T-helper 17 cell (primary cell): Measurements from ENCODE around the gene DMRTA2. TPM values are rescaled to one million over a fixed set of nuclear protein-coding genes. Genes with fewer than 3 reads are reported as not detected.

Experiments used
- ATAC-seq: fragments of 150-1000 bp; cut with Tn5 transposase; 2 replicates; pipeline ENCODE4 v1.10.0; 2021; ENCODE audit warnings: mild to moderate bottlenecking, moderate library complexity
- DNase-seq, 3 donors: peaks; one replicate each; pipeline versions ENCODE4 v3.0.0 to v3.0.0-alpha.2; 2020 to 2021
- H3K9me3 ChIP-seq: one replicate; pipeline ENCODE4 v1.7.0; 2013; ENCODE audit warnings: low read length, mild to moderate bottlenecking; ENCODE audit not compliant: control insufficient read depth, poor library complexity, severe bottlenecking
- H3K27ac Mint-ChIP-seq: one replicate; pipeline ENCODE4 v1.8.0; 2022; ENCODE audit warnings: mild to moderate bottlenecking, moderate library complexity, mixed read lengths
- H3K27me3 Mint-ChIP-seq: one replicate; pipeline ENCODE4 v1.8.0; 2022; ENCODE audit warnings: mixed read lengths
- H3K36me3 Mint-ChIP-seq: one replicate; pipeline ENCODE4 v1.8.0; 2022; ENCODE audit warnings: low read depth, mixed read lengths
- H3K4me1 Mint-ChIP-seq: one replicate; pipeline ENCODE4 v1.8.0; 2022; ENCODE audit warnings: mild to moderate bottlenecking, mixed read lengths
- H3K4me3 Mint-ChIP-seq: one replicate; pipeline ENCODE4 v1.8.0; 2022; ENCODE audit warnings: mild to moderate bottlenecking, moderate library complexity, mixed read lengths
- total RNA-seq, 4 donors: library from RNA in 2 of 4; stranded (reverse) in 2 of 4; gene quantifications; one replicate each; pipeline ENCODE4 v1.2.3 and lab custom pipeline; 2022 to 2026

The DMRTA2 gene
- total RNA-seq, 2 donors from 2014 or later: not detected

DNA sequence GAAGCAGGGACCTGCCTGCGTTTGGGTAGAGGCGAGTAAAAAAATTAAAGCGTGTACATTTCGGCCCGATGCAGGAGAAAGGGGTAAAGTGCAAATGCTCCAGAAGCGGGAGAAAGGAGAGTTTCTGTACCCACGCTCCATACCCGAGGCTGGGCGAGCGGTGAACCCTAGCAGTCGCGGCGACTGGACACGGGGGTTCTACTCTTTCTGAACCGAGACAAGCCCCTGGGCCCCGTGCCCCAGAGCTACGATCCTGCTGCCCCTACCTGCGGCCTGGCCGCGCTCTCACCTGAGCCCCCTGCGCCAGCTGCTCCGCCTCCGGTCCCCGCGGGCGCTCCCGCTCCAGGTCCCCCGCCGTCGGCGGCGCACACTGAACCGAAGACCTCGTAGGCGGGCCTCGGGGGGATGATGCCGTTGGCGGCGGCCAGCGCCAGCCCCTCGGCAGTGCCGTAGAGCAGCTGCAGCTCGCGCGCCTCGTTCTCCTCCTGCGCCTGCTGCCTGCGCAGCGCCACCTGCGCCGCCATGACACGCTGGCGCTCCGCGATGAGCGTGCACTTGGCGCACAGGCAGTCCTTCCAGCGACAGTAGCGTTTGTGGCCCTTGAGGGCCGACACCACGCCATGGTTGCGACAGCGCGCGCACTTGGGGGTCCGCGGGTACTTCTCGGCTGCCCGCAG lies 2.4 kb downstream of the DMRTA2 start:
- ATAC-seq (no peak), DNase-seq (no peak)
- Mint-ChIP-seq H3K27me3 (peaks cover 84% of the 10 kb centered on the region), H3K36me3 (peaks cover 24% of the 10 kb centered on the region), H3K4me1 (peaks cover 41% of the 10 kb centered on the region), H3K27ac (no peak overlapping the region), H3K4me3 (peak overlapping the region; percentile 86)
- no peaks in the 10 kb centered on the region for H3K9me3 ChIP-seq

DNA sequence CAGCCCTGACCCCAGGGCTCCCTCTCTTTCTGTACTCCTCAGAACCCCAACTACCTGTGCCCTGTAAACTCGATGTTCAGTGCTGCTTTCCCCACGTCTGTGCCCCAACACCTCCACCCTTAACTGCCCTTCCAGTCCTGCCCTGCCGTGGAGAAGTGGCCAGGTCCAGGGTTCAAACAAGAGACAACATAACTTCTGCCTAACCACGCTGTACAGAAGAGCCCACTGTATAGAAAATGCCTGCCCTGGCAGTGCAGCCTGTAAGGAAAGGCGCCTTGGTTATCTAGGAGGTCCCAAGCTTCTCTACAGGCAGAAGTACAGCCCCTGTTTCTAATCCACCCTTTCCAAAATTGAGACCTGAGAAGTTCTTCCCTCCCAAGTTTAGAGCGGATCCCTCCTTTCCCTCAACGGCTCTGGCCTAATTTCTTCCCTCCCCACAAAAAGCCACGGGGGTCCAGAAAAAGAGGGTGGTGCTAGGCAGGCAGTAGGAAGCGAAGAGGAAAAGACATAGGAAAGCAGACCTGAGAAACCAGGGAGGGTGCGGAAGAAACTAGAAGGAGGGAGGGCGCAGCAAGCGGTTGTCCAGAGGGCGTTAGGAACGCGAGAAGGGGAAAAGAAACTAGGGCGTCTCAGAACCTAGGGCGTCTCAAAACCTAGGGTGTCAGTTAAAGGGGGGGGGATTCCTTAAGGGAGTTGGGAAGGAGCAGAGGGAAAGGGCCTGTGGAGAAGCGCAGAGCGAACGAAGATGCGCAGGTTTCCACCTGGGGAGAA lies 3.2 kb downstream of the DMRTA2 start:
- ATAC-seq (no peak), DNase-seq (no peak)
- no peaks in the 10 kb centered on the region for H3K9me3 ChIP-seq
- peaks cover 41% of the 10 kb centered on the region for H3K4me1 Mint-ChIP-seq
- peaks cover 83% of the 10 kb centered on the region for H3K27me3 Mint-ChIP-seq
- peaks cover 24% of the 10 kb centered on the region for H3K36me3 Mint-ChIP-seq
- H3K4me3 Mint-ChIP-seq: peak overlapping the region; percentile 86
- no peak overlapping the region for H3K27ac Mint-ChIP-seq

DNA sequence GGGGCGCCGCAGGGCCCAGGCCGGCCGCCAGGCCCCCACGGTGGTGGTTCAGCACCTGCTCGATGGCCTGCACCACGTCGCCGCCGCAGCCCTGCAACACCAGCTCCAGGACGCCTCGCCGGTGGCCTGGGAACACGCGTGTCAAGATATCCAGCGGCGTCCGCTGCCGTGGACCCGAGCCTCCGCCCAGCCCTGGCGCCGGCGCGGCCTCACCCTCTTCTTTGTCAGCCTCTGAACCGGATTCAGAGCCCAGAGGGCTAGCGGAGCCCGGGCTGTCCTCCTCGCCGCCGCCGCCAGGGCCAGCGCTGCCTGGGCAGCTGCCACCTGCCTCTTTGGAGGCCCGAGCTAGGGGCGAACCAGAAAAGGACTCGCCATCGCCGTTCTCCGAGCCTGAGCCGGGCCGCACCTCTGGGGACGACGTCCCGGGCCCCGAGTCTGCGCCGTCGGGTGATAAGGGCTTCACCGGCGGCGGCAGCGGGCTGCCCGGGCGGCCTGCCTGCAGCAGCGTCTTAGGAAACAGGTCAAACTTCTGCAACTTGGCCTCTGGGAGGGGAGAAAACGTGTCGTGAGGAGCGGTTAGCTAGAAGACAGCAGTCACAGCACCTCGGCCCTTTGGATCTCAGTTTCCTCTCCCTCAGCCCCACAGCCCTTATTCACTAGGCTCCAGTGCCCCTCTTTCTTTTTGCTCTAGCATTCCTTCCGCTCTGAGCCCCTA lies 3.9 kb downstream of the DMRTA2 start:
- DNase-seq (no peak), ATAC-seq (no peak)
- H3K9me3 ChIP-seq: no peaks in the 10 kb centered on the region
- peaks cover 83% of the 10 kb centered on the region for H3K27me3 Mint-ChIP-seq
- H3K4me3 Mint-ChIP-seq: peak overlapping the region; percentile 86
- peaks cover 35% of the 10 kb centered on the region for H3K4me1 Mint-ChIP-seq
- H3K27ac Mint-ChIP-seq: no peak overlapping the region
- H3K36me3 Mint-ChIP-seq: peaks cover 22% of the 10 kb centered on the region

DNA sequence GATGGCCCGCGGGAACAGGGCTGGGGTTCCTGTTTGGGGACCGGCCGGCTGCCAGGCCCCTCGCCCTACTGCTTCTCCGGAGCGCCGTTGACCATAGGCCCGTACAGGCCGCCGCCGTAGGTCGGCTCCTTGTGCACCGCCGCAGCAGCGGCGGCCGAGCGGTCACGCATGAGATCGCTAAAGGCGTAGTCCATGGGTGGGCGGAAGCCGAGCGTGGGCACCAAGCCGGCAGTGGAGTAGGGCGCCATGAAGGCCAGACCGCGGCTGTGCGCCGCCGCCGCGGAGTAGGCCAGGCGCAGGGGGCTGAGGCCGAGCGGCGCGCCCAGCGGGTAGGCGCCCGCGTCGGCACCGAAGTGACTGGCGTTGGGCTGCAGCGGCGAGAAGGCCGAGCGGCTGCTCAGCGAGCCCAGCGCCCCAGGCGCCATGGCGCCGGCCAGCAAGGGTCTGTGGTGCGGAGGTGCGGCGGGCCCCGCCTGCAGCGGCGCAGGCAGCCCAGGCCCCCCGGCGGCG lies 4.6 kb downstream of the DMRTA2 start:
- H3K27me3 Mint-ChIP-seq: peaks cover 83% of the 10 kb centered on the region
- H3K9me3 ChIP-seq: no peaks in the 10 kb centered on the region
- H3K4me3 Mint-ChIP-seq: peak overlapping the region; percentile 49
- ATAC-seq (no peak), DNase-seq (no peak)
- no peak overlapping the region for H3K27ac Mint-ChIP-seq
- H3K4me1 Mint-ChIP-seq: peaks cover 30% of the 10 kb centered on the region
- peaks cover 21% of the 10 kb centered on the region for H3K36me3 Mint-ChIP-seq

DNA sequence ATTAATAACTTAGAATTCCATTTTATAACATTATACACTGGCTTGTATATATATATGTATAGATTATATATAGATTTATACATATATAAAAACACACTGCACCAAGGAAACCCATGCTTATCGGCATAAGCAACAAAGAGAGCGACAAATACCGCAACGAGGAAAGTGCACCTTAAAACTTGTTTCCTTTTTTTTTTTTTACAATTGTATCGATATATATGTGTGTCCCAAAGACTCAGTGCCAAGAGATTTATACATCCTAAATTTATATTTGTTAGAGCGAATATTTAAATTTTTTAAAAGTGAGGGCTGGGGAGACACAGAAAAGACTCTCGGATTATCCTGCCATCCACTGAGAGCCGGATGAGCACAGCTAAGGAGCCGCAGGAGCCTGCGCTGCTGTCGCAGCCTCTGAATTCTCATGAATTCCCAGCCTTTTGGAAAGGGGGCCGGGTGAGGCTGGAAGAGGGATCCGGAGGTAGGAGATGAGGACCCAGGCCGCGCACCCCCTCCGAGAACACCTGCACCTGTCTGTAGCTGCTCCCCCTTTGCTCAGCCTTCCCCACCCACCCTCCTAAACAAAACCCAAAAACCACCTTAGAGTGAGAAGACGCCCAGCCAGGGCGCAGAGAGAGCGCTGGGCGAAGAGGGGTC lies 5.2 kb downstream of the DMRTA2 start:
- ATAC-seq: no peak
- peaks cover 83% of the 10 kb centered on the region for H3K27me3 Mint-ChIP-seq
- DNase-seq: no peak
- H3K36me3 Mint-ChIP-seq: peaks cover 21% of the 10 kb centered on the region
- H3K27ac Mint-ChIP-seq: no peak overlapping the region
- H3K4me3 Mint-ChIP-seq: peak overlapping the region; percentile 49
- H3K9me3 ChIP-seq: no peaks in the 10 kb centered on the region
- H3K4me1 Mint-ChIP-seq: peaks cover 27% of the 10 kb centered on the region

DNA sequence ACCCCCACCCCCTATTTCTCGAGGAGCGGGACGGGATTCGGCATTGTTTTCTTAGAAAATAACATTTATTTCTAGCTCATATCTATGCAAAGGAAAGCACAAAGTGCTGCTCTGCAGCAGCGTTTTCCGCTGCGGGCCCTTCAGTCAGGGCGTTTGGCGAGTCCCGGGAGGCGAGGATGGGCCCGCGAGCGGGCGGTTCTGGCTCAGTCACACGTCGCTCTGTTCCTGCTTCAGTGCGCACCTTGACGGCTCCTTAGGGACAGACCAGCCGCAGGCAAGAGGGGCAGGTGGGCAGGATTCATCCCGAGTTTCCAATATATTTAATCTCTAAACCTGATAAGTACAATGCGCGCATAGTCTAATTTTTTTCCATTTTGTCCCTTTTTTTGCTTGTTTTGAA lies 5.7 kb downstream of the DMRTA2 start:
- H3K27me3 Mint-ChIP-seq: peaks cover 83% of the 10 kb centered on the region
- H3K9me3 ChIP-seq: no peaks in the 10 kb centered on the region
- H3K27ac Mint-ChIP-seq: no peak overlapping the region
- no peak overlapping the region for H3K4me3 Mint-ChIP-seq
- no peak for DNase-seq
- peaks cover 21% of the 10 kb centered on the region for H3K36me3 Mint-ChIP-seq
- no peak for ATAC-seq
- peaks cover 27% of the 10 kb centered on the region for H3K4me1 Mint-ChIP-seq

DNA sequence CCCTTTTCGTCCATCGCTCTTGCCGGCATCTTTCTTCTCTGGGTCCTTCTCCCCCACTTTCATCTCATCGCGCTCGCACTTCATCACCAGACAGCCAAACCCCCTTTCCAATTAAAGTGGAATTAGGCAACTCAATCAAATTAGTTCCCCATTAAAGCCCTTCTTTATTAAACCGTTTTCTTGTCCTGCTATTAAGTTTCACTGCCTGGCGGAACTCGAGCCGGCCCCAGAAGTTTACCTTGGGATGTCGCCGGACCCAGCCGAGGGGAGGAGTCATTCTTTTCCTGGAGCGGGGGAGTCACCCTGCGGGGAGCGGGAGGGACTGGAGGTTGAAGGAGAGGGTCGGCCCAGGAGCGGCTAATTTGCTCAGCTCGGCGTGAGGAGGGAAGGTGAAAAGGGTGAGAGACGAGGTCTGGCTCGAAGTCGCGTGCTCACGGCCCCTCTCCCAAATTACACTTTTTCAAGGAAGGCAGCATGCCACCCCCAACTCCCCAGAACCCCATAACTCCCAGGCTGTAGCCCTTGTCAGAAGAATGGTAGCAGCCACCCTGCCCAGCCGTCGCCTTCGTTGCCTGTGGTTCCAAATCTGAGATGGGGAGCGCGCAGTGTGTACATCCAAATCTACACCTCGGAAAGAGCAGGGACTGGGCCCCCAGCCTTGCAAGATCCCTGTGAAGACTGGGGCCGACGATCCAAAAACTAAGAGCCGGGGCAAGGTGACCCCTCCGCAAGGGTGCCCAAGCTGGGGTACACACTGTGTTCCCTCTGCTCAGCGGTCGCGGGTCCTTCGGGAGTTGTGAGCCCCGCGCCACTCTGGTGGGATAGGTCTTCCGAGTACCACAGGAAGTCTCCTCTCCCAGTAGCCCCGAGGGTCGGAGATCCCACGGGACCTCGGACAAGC lies 6.4 kb downstream of the DMRTA2 start:
- H3K9me3 ChIP-seq: no peaks in the 10 kb centered on the region
- Mint-ChIP-seq H3K4me1 (peaks cover 21% of the 10 kb centered on the region), H3K36me3 (peaks cover 20% of the 10 kb centered on the region), H3K4me3 (peak overlapping the region; percentile 2), H3K27ac (no peak overlapping the region), H3K27me3 (peaks cover 78% of the 10 kb centered on the region)
- DNase-seq (no peak), ATAC-seq (no peak)

DNA sequence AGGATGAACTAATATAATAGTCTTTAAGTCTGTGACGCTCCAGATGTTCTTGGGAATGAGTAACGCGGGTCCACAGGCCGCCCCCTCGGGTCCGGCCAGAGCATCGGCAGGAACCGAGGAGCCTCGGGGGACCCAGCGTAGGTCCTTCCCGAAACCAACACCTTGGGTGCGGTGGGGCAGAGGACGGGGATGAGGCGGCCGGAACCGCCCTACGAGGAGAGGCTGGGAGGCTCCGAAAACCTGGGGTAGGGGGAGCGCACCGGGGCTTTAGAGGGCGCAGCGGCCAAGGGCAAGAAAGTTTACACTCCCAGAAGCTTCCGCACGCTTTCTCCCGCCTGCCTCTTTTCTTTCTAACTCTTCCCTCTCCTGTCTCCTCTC lies 7.1 kb downstream of the DMRTA2 start:
- no peak overlapping the region for H3K27ac Mint-ChIP-seq
- H3K9me3 ChIP-seq: no peaks in the 10 kb centered on the region
- peaks cover 18% of the 10 kb centered on the region for H3K36me3 Mint-ChIP-seq
- no peak for DNase-seq
- ATAC-seq: no peak
- peaks cover 20% of the 10 kb centered on the region for H3K4me1 Mint-ChIP-seq
- H3K27me3 Mint-ChIP-seq: peaks cover 73% of the 10 kb centered on the region
- no peak overlapping the region for H3K4me3 Mint-ChIP-seq

DNA sequence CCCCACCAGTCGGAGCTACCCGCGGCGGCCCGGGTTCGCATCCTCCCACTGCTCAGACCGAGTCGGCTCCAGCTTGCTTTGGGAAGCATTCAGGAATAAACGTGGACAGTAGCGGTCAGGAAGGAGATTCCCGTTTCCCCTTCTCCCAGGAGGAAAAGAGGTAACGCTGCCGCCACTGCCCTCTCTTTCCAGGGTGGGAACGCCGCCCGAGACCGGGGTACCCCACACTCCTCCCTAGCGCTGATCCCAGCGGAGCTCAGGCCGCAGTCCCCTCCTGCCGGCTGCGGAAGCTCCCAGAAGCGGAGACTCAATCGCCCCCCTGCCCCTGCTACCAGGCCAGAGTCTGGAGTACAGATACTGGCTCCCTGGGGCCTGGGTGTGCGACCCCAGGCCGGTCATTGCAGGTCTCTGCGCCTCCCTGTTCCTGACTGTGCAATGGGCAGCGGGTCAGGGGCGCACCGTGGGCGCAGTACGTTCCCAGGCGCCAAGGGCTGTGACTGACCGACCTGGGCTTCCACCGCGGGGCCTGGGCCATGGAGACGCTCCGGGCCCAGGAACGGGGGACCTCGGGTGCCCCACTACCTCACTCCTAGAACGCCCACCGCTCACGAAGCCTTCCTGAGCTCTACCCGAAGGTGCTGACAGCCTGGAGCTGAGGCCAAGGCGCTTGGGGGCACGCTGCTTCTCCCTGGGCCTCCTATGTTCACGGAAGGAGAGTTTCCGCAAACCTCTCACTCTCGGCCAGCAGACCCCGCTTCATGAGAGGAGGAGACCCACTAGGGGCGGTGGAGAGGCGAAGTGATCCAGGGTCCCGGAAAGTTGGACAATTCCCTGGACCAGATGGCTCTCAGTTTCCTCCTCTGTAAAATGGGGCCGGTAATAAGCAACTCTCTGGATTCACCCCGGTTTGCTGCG lies 7.8 kb downstream of the DMRTA2 start:
- Mint-ChIP-seq H3K27ac (no peak overlapping the region), H3K36me3 (peaks cover 18% of the 10 kb centered on the region), H3K27me3 (peaks cover 71% of the 10 kb centered on the region), H3K4me3 (peak overlapping the region; percentile 32), H3K4me1 (peaks cover 19% of the 10 kb centered on the region)
- H3K9me3 ChIP-seq: no peaks in the 10 kb centered on the region
- no peak for ATAC-seq
- DNase-seq: no peak

DNA sequence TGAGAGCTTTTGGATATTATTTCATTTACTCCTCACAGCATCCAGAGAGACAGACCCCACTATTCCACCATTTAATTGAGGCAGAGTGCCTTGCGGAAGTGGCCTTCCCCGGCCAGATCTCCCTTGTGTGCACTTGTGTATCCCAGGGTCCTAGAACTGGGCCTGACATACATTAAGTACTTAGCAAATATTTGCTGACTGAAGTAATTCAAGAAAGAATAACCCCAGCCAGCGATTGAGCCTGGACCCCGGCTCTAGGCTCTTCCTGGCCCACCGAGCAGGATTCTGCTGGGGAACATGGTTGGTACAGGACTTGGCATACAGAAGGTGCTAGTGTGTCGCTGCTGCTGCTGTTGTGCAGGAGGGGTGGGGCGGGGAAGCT lies 8.4 kb downstream of the DMRTA2 start:
- Mint-ChIP-seq H3K36me3 (peaks cover 12% of the 10 kb centered on the region), H3K4me3 (no peak overlapping the region), H3K27ac (no peak overlapping the region), H3K27me3 (peaks cover 70% of the 10 kb centered on the region), H3K4me1 (peaks cover 13% of the 10 kb centered on the region)
- H3K9me3 ChIP-seq: no peaks in the 10 kb centered on the region
- DNase-seq: no peak
- no peak for ATAC-seq

DNA sequence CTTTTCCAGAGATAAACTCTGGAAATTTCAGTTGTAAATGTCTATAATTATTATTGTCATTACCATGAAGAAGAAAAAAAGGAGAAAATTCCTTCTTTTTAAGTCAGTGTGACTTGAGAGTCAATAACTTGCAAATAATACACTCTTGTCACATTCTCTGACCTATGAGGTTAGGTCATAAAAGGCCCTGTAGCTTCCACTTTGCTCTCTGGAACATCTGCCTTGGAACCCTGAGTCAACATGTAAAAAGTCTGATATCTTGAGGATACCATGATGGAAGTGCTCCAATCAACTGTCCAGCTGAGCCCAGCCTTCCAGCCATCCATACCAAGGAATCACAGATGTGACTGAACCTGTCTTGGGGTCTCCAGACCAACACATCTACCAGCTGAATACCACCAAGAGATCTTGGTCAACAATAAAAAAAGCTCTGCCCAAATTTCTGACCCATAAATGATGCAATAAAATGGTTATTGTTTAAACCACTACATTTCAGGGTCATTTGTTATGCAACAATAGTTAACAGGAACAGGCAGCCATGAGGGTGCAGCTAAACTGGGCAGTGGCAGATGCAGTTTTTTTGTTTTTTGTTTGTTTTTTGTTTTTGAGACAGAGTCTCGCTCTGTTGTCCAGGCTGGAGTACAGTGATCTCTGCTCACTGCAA lies 10.3 kb downstream of the DMRTA2 start:
- H3K4me1 Mint-ChIP-seq: peaks cover 10% of the 10 kb centered on the region
- DNase-seq (no peak), ATAC-seq (no peak)
- peaks cover 62% of the 10 kb centered on the region for H3K27me3 Mint-ChIP-seq
- H3K9me3 ChIP-seq: no peaks in the 10 kb centered on the region
- peaks cover 8% of the 10 kb centered on the region for H3K36me3 Mint-ChIP-seq
- no peak overlapping the region for H3K27ac Mint-ChIP-seq
- no peak overlapping the region for H3K4me3 Mint-ChIP-seq
